Activated CD4-positive, alpha-beta T cell treated with anti-CD3 and anti-CD28 coated beads, Interleukin-2, amount 10 ng/mL, durations not matched to agents 7 days and 5 days (primary cell): ENCODE results near the gene ZNF384. TPM values are rescaled to one million over a fixed set of nuclear protein-coding genes. Genes with fewer than 3 reads are reported as not detected.

Experiments used
- CTCF ChIA-PET: fragments of 350-600 bp; sonication (Branson Sonifier 250); formaldehyde crosslinking; loops from one replicate; lab custom pipeline; 2021; ENCODE audit warnings: antibody characterized with exemption; lab: Charles Lee
- POLR2A ChIA-PET: fragments of 350-600 bp; sonication (Branson Sonifier 250); formaldehyde crosslinking; loops from one replicate; lab custom pipeline; 2021; ENCODE audit warnings: antibody characterized with exemption; lab: Charles Lee
- DNase-seq: peaks from one replicate; pipeline ENCODE4 v3.0.0-alpha.2; 2020
- H3K27ac Mint-ChIP-seq: one replicate; pipeline ENCODE4 v1.8.0; 2021; ENCODE audit warnings: mild to moderate bottlenecking, moderate library complexity, mixed read lengths
- H3K27me3 Mint-ChIP-seq: one replicate; pipeline ENCODE4 v1.8.0; 2021; ENCODE audit warnings: mixed read lengths
- H3K36me3 Mint-ChIP-seq: one replicate; pipeline ENCODE4 v1.8.0; 2021; ENCODE audit warnings: low read depth, mixed read lengths
- H3K4me1 Mint-ChIP-seq: one replicate; pipeline ENCODE4 v1.8.0; 2021; ENCODE audit warnings: mixed read lengths
- H3K4me3 Mint-ChIP-seq: one replicate; pipeline ENCODE4 v1.8.0; 2021; ENCODE audit warnings: mild to moderate bottlenecking, moderate library complexity, mixed read lengths
- H3K9me3 Mint-ChIP-seq: one replicate; pipeline ENCODE4 v1.8.0; 2021; ENCODE audit warnings: mixed read lengths
- total RNA-seq, 2 experiments: library from RNA; stranded (reverse); gene quantifications; one replicate each; pipeline ENCODE4 v1.2.3, GENCODE V29; 2021

ZNF384 gene
- total RNA-seq, 2 experiments from 2014 or later: 90.9 to 95.4 TPM

- Mint-ChIP-seq H3K4me3 (no peak overlapping the region), H3K4me1 (peaks cover 27% of the 10 kb centered on the region), H3K9me3 (no peaks in the 10 kb centered on the region), H3K36me3 (peaks cover 5% of the 10 kb centered on the region), H3K27ac (no peak overlapping the region), H3K27me3 (peaks cover 47% of the 10 kb centered on the region)
- peak; percentile 21 for DNase-seq
- ChIA-PET POLR2A (no interaction called here), CTCF (interaction anchor here (0.9 to 2.1 kb wide), 9 partner anchors 9 to 154 kb away, joined by 3 to 8 read pairs (median 3); partner anchors contain the start of genes COPS7A, LPAR5, USP5 and ZNF384)
Observed at GRCh38 chr12:6697584-6698351, 8.6 kb upstream of the ZNF384 start.

- DNase-seq: no peak
- Mint-ChIP-seq H3K4me3 (no peak overlapping the region), H3K9me3 (no peaks in the 10 kb centered on the region), H3K4me1 (peaks cover 33% of the 10 kb centered on the region), H3K27me3 (peaks cover 40% of the 10 kb centered on the region), H3K36me3 (peaks cover 5% of the 10 kb centered on the region), H3K27ac (no peak overlapping the region)
- ChIA-PET POLR2A (no interaction called here), CTCF (interaction anchor here (1.0 to 1.6 kb wide), 4 partner anchors 57 to 134 kb away, joined by 3 to 4 read pairs (median 4); no protein-coding TSS in a partner anchor)
Observed at GRCh38 chr12:6696690-6697583, 7.8 kb upstream of the ZNF384 start.

- H3K27ac Mint-ChIP-seq: no peak overlapping the region
- no peaks in the 10 kb centered on the region for H3K9me3 Mint-ChIP-seq
- POLR2A ChIA-PET: no interaction called here
- CTCF ChIA-PET: interaction anchor here (0.9 to 1.8 kb wide), 4 partner anchors 29 to 157 kb away, joined by 3 to 6 read pairs (median 4); partner anchors contain the start of gene GPR162
- no peak for DNase-seq
- peaks cover 2% of the 10 kb centered on the region for H3K36me3 Mint-ChIP-seq
- peaks cover 27% of the 10 kb centered on the region for H3K27me3 Mint-ChIP-seq
- no peak overlapping the region for H3K4me3 Mint-ChIP-seq
- H3K4me1 Mint-ChIP-seq: peaks cover 25% of the 10 kb centered on the region
Observed at GRCh38 chr12:6695313-6696045, 6.3 kb upstream of the ZNF384 start.

GRCh38 chr12:6694701-6695100 is 5.5 kb upstream of the ZNF384 start:
- ChIA-PET CTCF (interaction anchor here (1.8 kb wide), 1 partner anchor 30 kb away, joined by 6 read pairs; no protein-coding TSS in a partner anchor), POLR2A (no interaction called here)
- peak overlapping the region; percentile 54 for H3K27ac Mint-ChIP-seq
- no peak for DNase-seq
- no peak overlapping the region for H3K4me3 Mint-ChIP-seq
- H3K36me3 Mint-ChIP-seq: peaks cover 5% of the 10 kb centered on the region
- no peaks in the 10 kb centered on the region for H3K9me3 Mint-ChIP-seq
- peaks cover 28% of the 10 kb centered on the region for H3K4me1 Mint-ChIP-seq
- peaks cover 23% of the 10 kb centered on the region for H3K27me3 Mint-ChIP-seq

GRCh38 chr12:6693832-6694355 is 4.7 kb upstream of the ZNF384 start:
- Mint-ChIP-seq H3K36me3 (peaks cover 2% of the 10 kb centered on the region), H3K4me3 (no peak overlapping the region), H3K4me1 (peaks cover 21% of the 10 kb centered on the region), H3K27ac (no peak overlapping the region), H3K27me3 (peaks cover 15% of the 10 kb centered on the region), H3K9me3 (no peaks in the 10 kb centered on the region)
- CTCF ChIA-PET: no interaction called here
- no peak for DNase-seq
- POLR2A ChIA-PET: no interaction called here

- POLR2A ChIA-PET: no interaction called here
Observed at GRCh38 chr12:6692888-6693287, 3.7 kb upstream of the ZNF384 start.

GRCh38 chr12:6691473-6691872 is 2.3 kb upstream of the ZNF384 start:
- ChIA-PET POLR2A (no interaction called here), CTCF (interaction anchor here (0.9 to 1.3 kb wide), 3 partner anchors 61 to 174 kb away, joined by 3 read pairs; partner anchors contain the start of gene MLF2)
- peaks cover 15% of the 10 kb centered on the region for H3K36me3 Mint-ChIP-seq
- H3K9me3 Mint-ChIP-seq: no peaks in the 10 kb centered on the region
- H3K27me3 Mint-ChIP-seq: no peaks in the 10 kb centered on the region
- no peak for DNase-seq
- H3K4me3 Mint-ChIP-seq: no peak overlapping the region
- H3K4me1 Mint-ChIP-seq: peaks cover 34% of the 10 kb centered on the region
- H3K27ac Mint-ChIP-seq: no peak overlapping the region

More at GRCh38 chr12:6692888-6693287, 3.7 kb upstream of the ZNF384 start:
- Mint-ChIP-seq H3K27ac (no peak overlapping the region), H3K4me3 (no peak overlapping the region), H3K36me3 (peaks cover 7% of the 10 kb centered on the region), H3K27me3 (peaks cover 5% of the 10 kb centered on the region), H3K9me3 (no peaks in the 10 kb centered on the region), H3K4me1 (peaks cover 22% of the 10 kb centered on the region)
- CTCF ChIA-PET: interaction anchor here (1.4 kb wide), 1 partner anchor 74 kb away, joined by 4 read pairs; the partner anchor contains the start of gene PTMS
- DNase-seq: no peak

- Mint-ChIP-seq H3K27ac (peak overlapping the region; percentile 95), H3K4me1 (peaks cover 54% of the 10 kb centered on the region), H3K36me3 (peaks cover 30% of the 10 kb centered on the region), H3K9me3 (no peaks in the 10 kb centered on the region), H3K27me3 (no peaks in the 10 kb centered on the region), H3K4me3 (peak overlapping the region; percentile 88)
- DNase-seq: peak; percentile 51
- CTCF ChIA-PET: interaction anchor here (1.0 to 2.1 kb wide), 10 partner anchors 9 to 139 kb away, joined by 3 to 11 read pairs (median 4); partner anchors contain the start of gene COPS7A
- POLR2A ChIA-PET: interaction anchor here (0.7 kb wide), 1 partner anchor 119 kb away, joined by 4 read pairs; no protein-coding TSS in a partner anchor
Observed at GRCh38 chr12:6688543-6688998, 604 bp downstream of the ZNF384 start.

GRCh38 chr12:6685814-6686213 is 3.4 kb downstream of the ZNF384 start:
- H3K4me3 Mint-ChIP-seq: no peak overlapping the region
- ChIA-PET CTCF (interaction anchor here (0.7 to 1.0 kb wide), 2 partner anchors 15 to 187 kb away, joined by 3 read pairs; partner anchors contain the start of gene SPSB2), POLR2A (interaction anchor here (0.6 kb wide), 1 partner anchor 72 kb away, joined by 3 read pairs; no protein-coding TSS in a partner anchor)
- no peak overlapping the region for H3K27ac Mint-ChIP-seq
- H3K4me1 Mint-ChIP-seq: peaks cover 51% of the 10 kb centered on the region
- DNase-seq: no peak
- peaks cover 46% of the 10 kb centered on the region for H3K36me3 Mint-ChIP-seq
- H3K9me3 Mint-ChIP-seq: no peaks in the 10 kb centered on the region
- no peaks in the 10 kb centered on the region for H3K27me3 Mint-ChIP-seq

GRCh38 chr12:6684609-6685008 is 4.6 kb downstream of the ZNF384 start:
- ChIA-PET CTCF (interaction anchor here (0.5 to 1.7 kb wide), 11 partner anchors 8 to 149 kb away, joined by 3 to 10 read pairs (median 3); partner anchors contain the start of genes CD4 and MLF2), POLR2A (no interaction called here)
- no peaks in the 10 kb centered on the region for H3K9me3 Mint-ChIP-seq
- no peak overlapping the region for H3K27ac Mint-ChIP-seq
- peak; percentile 69 for DNase-seq
- H3K27me3 Mint-ChIP-seq: no peaks in the 10 kb centered on the region
- H3K4me3 Mint-ChIP-seq: no peak overlapping the region
- peaks cover 46% of the 10 kb centered on the region for H3K36me3 Mint-ChIP-seq
- H3K4me1 Mint-ChIP-seq: peaks cover 47% of the 10 kb centered on the region

- POLR2A ChIA-PET: no interaction called here
- Mint-ChIP-seq H3K27me3 (no peaks in the 10 kb centered on the region), H3K9me3 (no peaks in the 10 kb centered on the region), H3K4me1 (no peaks in the 10 kb centered on the region), H3K4me3 (no peak overlapping the region), H3K27ac (no peak overlapping the region), H3K36me3 (peaks cover 73% of the 10 kb centered on the region)
- no peak for DNase-seq
- CTCF ChIA-PET: interaction anchor here (1.3 kb wide), 1 partner anchor 7 kb away, joined by 3 read pairs; no protein-coding TSS in a partner anchor
Observed at GRCh38 chr12:6676962-6677361, 12.2 kb downstream of the ZNF384 start.
